ENCODE results near the gene METTL1.

The METTL1 gene

DNA sequence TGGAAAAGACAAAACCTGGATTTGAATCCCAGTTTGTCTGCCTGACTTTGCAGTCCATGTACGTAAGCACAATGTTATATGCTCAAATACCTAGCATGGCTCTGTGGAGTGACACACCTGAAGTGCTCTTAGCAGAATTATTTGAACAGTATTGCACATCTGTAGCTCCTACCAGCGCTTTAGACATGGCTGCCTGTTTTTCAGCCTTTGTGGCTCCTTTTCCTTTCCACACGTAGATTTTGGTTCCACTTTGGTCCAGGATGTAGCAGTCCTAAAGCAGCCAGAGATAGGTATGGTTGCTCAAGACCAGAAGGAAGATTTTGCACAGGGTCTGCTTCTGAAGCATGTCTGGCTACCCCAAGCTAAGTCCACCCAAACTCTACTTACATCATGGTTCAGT, 37.5 kb upstream of the METTL1 start:
- DNase-seq (ENCODE audit: low read depth) = no peak
- no peak overlapping the region for H3K4me3 ChIP-seq (ENCODE audit: low read depth, low read length)
- TF ChIP-seq POLR2A (IDR thresholded peaks at IDR 0.05; ENCODE audit: extremely low read depth, insufficient read length) = no peak
- TF ChIP-seq, protein P1, sequence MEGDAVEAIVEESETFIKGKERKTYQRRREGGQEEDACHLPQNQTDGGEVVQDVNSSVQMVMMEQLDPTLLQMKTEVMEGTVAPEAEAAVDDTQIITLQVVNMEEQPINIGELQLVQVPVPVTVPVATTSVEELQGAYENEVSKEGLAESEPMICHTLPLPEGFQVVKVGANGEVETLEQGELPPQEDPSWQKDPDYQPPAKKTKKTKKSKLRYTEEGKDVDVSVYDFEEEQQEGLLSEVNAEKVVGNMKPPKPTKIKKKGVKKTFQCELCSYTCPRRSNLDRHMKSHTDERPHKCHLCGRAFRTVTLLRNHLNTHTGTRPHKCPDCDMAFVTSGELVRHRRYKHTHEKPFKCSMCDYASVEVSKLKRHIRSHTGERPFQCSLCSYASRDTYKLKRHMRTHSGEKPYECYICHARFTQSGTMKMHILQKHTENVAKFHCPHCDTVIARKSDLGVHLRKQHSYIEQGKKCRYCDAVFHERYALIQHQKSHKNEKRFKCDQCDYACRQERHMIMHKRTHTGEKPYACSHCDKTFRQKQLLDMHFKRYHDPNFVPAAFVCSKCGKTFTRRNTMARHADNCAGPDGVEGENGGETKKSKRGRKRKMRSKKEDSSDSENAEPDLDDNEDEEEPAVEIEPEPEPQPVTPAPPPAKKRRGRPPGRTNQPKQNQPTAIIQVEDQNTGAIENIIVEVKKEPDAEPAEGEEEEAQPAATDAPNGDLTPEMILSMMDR (IDR thresholded peaks at IDR 0.05; ENCODE audit: low read depth, low read length) = no peak
- no peak for TF ChIP-seq MYC (IDR thresholded peaks at IDR 0.05; ENCODE audit: low read depth, low read length)
- TF ChIP-seq, protein P2, sequence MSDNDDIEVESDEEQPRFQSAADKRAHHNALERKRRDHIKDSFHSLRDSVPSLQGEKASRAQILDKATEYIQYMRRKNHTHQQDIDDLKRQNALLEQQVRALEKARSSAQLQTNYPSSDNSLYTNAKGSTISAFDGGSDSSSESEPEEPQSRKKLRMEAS (IDR thresholded peaks at IDR 0.05; ENCODE audit: low read depth, low read length) = no peak

DNA sequence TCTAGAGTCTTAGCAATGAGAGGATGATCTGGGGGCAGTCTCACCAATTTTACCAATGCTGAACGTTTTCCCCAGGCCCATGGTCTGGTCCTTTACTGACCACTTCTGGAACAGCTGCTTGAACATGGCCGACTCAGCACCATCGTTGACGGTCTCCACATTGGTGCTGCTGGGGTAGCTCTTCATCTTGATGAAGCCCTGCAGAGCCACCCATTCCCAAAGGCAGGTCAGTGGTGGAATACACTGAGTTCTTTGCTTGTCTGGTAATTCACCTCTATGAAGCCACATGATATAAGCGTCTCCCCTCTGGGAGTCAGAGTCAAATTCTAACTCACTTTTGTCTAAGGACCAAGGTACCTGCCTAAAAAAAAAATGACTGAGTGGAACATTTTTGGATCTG, 36.4 kb upstream of the METTL1 start:
- H3K4me3 ChIP-seq (ENCODE audit: low read depth, low read length) = no peak overlapping the region
- TF ChIP-seq, protein P2 (IDR thresholded peaks at IDR 0.05; ENCODE audit: low read depth, low read length) = no peak
- no peak for TF ChIP-seq MYC (IDR thresholded peaks at IDR 0.05; ENCODE audit: low read depth, low read length)
- TF ChIP-seq, protein P1 (IDR thresholded peaks at IDR 0.05; ENCODE audit: low read depth, low read length) = no peak
- TF ChIP-seq POLR2A (IDR thresholded peaks at IDR 0.05; ENCODE audit: extremely low read depth, insufficient read length) = no peak
- no peak for DNase-seq (ENCODE audit: low read depth)

DNA sequence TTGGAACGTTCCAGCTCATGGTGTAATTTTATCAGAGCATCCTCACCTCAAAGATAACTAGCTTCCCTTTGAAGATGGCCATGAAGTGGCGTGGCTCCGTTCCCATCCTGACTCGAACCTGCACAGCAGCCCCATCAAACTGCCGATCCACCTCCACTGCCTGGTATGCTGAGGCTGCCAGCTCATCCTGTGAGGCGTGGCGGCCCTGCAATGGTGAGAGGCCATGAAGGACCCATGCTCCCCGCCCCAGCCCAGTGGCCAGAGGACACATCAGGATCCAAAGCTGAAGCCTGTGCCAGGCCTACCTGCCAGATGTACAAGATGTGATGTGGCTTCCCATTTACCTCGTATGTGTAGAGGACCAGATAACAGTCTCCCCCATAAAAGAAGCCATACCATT, 35.4 kb upstream of the METTL1 start:
- no peak overlapping the region for H3K4me3 ChIP-seq (ENCODE audit: low read depth, low read length)
- TF ChIP-seq, protein P1 (IDR thresholded peaks at IDR 0.05; ENCODE audit: low read depth, low read length) = no peak
- TF ChIP-seq MYC (IDR thresholded peaks at IDR 0.05; ENCODE audit: low read depth, low read length) (no peak), POLR2A (IDR thresholded peaks at IDR 0.05; ENCODE audit: extremely low read depth, insufficient read length) (no peak)
- TF ChIP-seq, protein P2 (IDR thresholded peaks at IDR 0.05; ENCODE audit: low read depth, low read length) = no peak
- no peak for DNase-seq (ENCODE audit: low read depth)

DNA sequence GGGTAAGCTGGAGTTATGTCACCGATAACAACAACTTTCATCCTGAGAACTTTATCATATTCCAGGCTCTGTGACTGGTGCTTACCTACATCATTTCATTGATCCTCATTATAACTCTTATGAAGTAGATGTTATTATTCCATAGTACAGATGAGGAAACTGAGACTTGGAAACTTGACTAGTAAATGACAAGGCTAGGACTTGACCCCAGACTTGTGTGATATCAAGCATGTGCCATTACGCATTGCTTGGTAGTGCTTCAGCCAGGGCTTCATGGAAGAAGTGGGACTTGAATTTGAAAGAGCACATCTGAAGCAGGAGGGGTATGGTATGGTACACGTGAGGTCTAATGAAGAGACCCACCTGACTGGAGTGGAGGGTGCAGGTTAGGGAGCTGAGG, 34.8 kb upstream of the METTL1 start:
- TF ChIP-seq, protein P1 (IDR thresholded peaks at IDR 0.05; ENCODE audit: low read depth, low read length) = no peak
- TF ChIP-seq POLR2A (IDR thresholded peaks at IDR 0.05; ENCODE audit: extremely low read depth, insufficient read length) = no peak
- TF ChIP-seq, protein P2 (IDR thresholded peaks at IDR 0.05; ENCODE audit: low read depth, low read length) = no peak
- no peak for TF ChIP-seq MYC (IDR thresholded peaks at IDR 0.05; ENCODE audit: low read depth, low read length)
- DNase-seq (ENCODE audit: low read depth) = no peak
- no peak overlapping the region for H3K4me3 ChIP-seq (ENCODE audit: low read depth, low read length)

DNA sequence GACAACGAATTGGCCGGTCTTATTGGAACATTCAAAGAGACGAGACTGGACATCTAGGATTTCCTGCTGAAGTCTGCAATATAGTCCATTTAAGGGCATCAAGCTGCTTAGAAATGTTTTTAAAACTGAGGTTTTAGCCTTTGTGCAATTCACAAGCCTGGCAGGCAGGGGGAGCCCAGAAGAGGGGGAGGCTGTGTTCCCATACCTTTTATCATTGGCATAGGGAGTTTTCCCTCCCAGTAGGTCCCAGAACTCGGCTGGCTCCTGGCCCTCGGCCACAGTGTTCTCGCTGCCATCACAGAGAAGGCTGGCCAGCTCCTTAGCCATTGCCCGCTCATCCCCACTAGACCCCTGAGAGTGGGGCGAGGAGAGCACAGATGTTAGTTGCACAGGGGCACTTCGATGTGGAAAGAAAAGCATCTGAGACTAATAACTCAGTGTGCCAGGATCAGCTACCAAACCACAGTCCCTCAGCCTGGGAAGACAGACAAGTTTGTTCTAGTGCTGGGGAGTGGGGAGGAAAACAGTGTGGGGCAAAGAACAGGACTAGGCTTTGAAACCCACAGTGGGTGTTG, 31.5 kb upstream of the METTL1 start:
- peak; percentile 27 for DNase-seq (ENCODE audit: low read depth)
- TF ChIP-seq, protein P2 (IDR thresholded peaks at IDR 0.05; ENCODE audit: low read depth, low read length) = no peak
- TF ChIP-seq, protein P1 (IDR thresholded peaks at IDR 0.05; ENCODE audit: low read depth, low read length) = peak; percentile 82
- no peak overlapping the region for H3K4me3 ChIP-seq (ENCODE audit: low read depth, low read length)
